Gastroesophageal sphincter (tissue), 4 donors: ENCODE results near the gene CUBN. TPM values are rescaled to one million over a fixed set of nuclear protein-coding genes. Genes with fewer than 3 reads are reported as not detected.

Source experiments
- ATAC-seq: fragments of 150-250 bp; one replicate; pipeline ENCODE4 v1.9.1; 2016; ENCODE audit warnings: mild to moderate bottlenecking, moderate library complexity
- H3K27ac ChIP-seq, 4 donors: fragments of 200-600 bp; sonication (generic) in 3 of 4; 1 replicate in 3 of 4; 2 replicates in 1 of 4; pipeline ENCODE4 v1.5.1; 2016 to 2019
- H3K27me3 ChIP-seq: fragments of 200-600 bp; sonication (generic); one replicate; pipeline ENCODE4 v1.5.1; 2019
- H3K36me3 ChIP-seq, 2 donors: fragments of 200-600 bp; sonication (generic); one replicate each; pipeline ENCODE4 v1.5.1; 2019; ENCODE audit warnings: control low read depth in 1 of 2
- H3K4me1 ChIP-seq, 3 donors: fragments of 200-600 bp; sonication (generic); 1 replicate in 2 of 3; 2 replicates in 1 of 3; pipeline ENCODE4 v1.5.1; 2016 to 2019; ENCODE audit warnings: control low read depth in 2 of 3
- H3K4me3 ChIP-seq, 2 donors: fragments of 200-600 bp; sonication (generic); one replicate each; pipeline ENCODE4 v1.5.1; 2019; ENCODE audit warnings: mild to moderate bottlenecking in 1 of 2, moderate library complexity in 1 of 2
- H3K9me3 ChIP-seq, 3 donors: fragments of 200-600 bp; sonication (generic); one replicate each; pipeline ENCODE4 v1.5.1; 2017 to 2019; ENCODE audit warnings: control low read depth in 2 of 3
- EP300 ChIP-seq: sonication (generic); formaldehyde crosslinking; IDR thresholded peaks from one replicate; pipeline ENCODE4 v1.6.1; 2017; ENCODE audit warnings: antibody characterized with exemption, mild to moderate bottlenecking
- POLR2A ChIP-seq, 2 donors: fragments of 450-650 bp; IDR thresholded peaks; one replicate each; pipeline ENCODE4 v1.6.1; 2017; ENCODE audit warnings: antibody characterized with exemption in 2 of 2, mild to moderate bottlenecking in 2 of 2, moderate library complexity in 1 of 2
- POLR2AphosphoS5 ChIP-seq: sonication (generic); formaldehyde crosslinking; IDR thresholded peaks from one replicate; pipeline ENCODE4 v1.6.1; 2017; ENCODE audit warnings: antibody characterized with exemption
- WGBS, 2 donors: methylation state at CpG; one replicate each; pipeline ENCODE4 v1.1.5; 2018; ENCODE audit warnings: low coverage in 1 of 2; 5-methylcytosine and 5-hydroxymethylcytosine counted together
- total RNA-seq, 4 donors: library from RNA; depleted of rRNA; stranded (reverse); fragments of >200 nt; gene quantifications; one replicate each; pipeline ENCODE4 v1.1.0, GENCODE V29; 2016
- TF ChIP-seq, protein P1 (sequence below), 4 experiments: fragments of 200-600 bp in 2 of 4; fragments of 450-650 bp in 2 of 4; sonication (generic) in 1 of 4; IDR thresholded peaks; one replicate each; pipeline ENCODE4 v1.5.1; 2017 to 2019; ENCODE audit warnings: antibody characterized with exemption in 4 of 4, mild to moderate bottlenecking in 2 of 4, moderate library complexity in 2 of 4

The CUBN gene
- total RNA-seq, 4 donors from 2014 or later = 0.37 to 2.8 (median 1.6) TPM

DNA sequence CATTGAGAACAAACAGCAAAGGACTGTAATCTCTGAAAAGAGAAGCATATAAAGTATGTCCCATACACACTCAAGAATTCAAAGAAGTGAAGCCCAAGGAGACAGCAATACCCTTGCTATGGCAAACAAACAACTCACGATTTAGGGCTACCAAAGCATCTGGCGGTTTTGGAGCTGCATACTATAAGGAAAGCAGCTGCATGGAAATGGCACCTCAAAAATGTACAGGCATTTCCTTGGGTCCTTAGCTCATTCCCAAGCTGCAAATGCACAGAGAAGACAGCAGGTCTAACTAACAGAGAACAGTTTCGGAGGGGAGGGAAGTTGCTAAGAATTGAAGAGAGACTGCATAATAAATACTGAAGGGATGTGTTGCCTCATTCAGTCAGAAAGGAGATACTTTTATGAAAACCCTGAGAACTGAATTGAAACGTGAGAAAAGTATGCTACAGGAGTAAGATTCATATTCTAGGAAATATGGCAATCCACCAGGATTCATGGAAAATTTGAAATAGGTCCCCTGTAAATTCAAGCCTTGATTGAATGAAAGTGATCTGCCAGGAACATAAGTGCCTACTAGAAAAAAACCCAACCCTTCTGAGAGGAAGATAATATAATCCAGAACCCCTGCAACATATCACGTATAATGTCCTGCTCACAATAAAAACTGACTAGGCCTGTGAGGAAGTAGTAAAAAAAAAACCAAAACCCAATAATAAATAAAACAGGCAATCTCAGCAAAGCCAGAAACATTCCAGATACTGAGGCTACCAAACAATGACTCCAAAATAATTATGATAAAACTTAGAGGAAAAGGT is 36.4 kb downstream of the CUBN start:
- ATAC-seq = no peak
- H3K4me3 ChIP-seq = no peak overlapping the region
- no peaks in the 10 kb centered on the region for H3K36me3 ChIP-seq
- peaks cover 0 to 6% (median 0%) of the 10 kb centered on the region in 3 donors for H3K4me1 ChIP-seq
- no peak for TF ChIP-seq EP300
- H3K9me3 ChIP-seq = no peaks in the 10 kb centered on the region
- H3K27ac ChIP-seq = no peak overlapping the region
- no peaks in the 10 kb centered on the region for H3K27me3 ChIP-seq
- WGBS, 2 donors = 60 to 63% methylated on average over 5 of the region's 5 CpGs

DNA sequence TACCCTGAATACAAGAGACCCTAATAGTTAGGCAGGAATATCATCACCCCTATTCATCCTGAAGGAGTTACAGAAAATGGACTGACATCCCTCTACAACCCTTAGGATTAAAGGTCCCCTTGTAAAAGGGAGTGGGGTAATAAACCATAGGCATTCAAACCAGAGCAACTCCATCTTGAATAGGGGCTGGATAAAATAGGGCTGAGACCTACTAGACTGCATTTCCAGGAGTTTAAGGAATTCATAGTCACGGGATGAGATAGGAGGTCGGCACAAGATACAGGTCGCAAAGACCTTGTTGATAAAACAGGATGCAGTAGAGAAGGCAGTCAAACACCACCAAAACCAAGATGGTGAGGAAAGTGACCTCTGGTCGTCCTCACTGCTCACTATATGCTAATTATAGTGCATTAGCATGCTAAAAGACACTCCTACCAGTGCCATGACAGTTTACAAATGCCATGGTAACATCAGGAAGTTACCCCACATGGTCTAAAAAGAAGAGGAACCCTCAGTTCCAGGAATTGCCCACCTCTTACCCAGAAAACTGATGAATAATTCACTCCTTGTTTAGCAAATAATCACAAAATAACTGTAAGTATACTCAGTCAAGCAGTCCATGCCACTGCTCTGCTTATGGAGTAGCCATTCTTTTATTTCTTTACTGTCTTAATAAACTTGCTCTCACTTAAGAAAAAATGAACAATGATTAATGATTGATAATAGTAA is 37.2 kb downstream of the CUBN start:
- 95 to 100% methylated on average over 3 to 4 of the region's 4 CpGs for WGBS, 2 donors
- no peak overlapping the region for H3K27ac ChIP-seq
- H3K9me3 ChIP-seq = no peaks in the 10 kb centered on the region
- H3K4me1 ChIP-seq = peaks cover 0 to 6% (median 0%) of the 10 kb centered on the region in 3 donors
- H3K27me3 ChIP-seq = no peaks in the 10 kb centered on the region
- no peak for ATAC-seq
- H3K36me3 ChIP-seq = no peaks in the 10 kb centered on the region
- TF ChIP-seq, protein P1, sequence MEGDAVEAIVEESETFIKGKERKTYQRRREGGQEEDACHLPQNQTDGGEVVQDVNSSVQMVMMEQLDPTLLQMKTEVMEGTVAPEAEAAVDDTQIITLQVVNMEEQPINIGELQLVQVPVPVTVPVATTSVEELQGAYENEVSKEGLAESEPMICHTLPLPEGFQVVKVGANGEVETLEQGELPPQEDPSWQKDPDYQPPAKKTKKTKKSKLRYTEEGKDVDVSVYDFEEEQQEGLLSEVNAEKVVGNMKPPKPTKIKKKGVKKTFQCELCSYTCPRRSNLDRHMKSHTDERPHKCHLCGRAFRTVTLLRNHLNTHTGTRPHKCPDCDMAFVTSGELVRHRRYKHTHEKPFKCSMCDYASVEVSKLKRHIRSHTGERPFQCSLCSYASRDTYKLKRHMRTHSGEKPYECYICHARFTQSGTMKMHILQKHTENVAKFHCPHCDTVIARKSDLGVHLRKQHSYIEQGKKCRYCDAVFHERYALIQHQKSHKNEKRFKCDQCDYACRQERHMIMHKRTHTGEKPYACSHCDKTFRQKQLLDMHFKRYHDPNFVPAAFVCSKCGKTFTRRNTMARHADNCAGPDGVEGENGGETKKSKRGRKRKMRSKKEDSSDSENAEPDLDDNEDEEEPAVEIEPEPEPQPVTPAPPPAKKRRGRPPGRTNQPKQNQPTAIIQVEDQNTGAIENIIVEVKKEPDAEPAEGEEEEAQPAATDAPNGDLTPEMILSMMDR (IDR thresholded peaks at IDR 0.05) = no peak
- TF ChIP-seq POLR2A (IDR thresholded peaks at IDR 0.05) (no peak), EP300 (no peak), POLR2AphosphoS5 (no peak)
- no peak overlapping the region for H3K4me3 ChIP-seq

DNA sequence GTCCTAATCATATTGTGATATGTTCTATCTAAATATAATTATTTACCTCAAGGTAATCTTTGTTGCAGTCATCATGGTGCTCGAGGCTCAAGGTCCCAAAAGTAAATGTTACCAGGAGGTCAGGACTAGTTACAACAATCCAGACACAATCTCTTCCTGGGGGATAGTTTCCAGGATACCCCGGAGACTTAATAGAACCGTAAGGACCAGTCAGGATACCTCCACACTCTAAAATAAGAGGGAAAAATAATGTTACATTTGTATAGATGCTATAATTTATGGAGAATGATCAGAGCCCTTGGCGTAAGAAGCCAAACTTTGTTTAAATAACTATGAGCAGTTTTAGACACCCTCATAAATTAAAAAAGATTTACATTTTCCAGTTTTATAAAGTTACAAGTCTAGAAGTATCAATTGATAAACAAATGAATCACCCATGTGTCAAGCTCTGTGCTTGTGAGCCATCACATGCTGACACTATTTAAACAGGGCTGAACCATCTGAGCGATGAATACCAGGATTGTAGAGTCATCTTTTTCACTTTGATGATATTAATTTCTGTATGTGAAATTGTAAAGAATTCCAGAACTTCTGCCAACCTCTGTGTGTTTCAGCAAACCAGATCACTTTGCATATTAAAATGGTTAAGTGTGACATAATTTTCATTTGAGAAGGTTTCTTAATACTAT is 41.3 kb downstream of the CUBN start:
- TF ChIP-seq EP300 = no peak
- no peak for TF ChIP-seq POLR2AphosphoS5
- TF ChIP-seq, protein P1 (IDR thresholded peaks at IDR 0.05) = no peak
- TF ChIP-seq POLR2A (IDR thresholded peaks at IDR 0.05) = no peak
- no peaks in the 10 kb centered on the region for H3K36me3 ChIP-seq
- peaks cover 0 to 6% (median 0%) of the 10 kb centered on the region in 3 donors for H3K4me1 ChIP-seq
- no peak for ATAC-seq
- H3K27ac ChIP-seq = no peak overlapping the region
- no peak overlapping the region for H3K4me3 ChIP-seq
- 32 to 55% methylated on average over 5 of the region's 5 CpGs for WGBS, 2 donors
- no peaks in the 10 kb centered on the region for H3K9me3 ChIP-seq
- no peaks in the 10 kb centered on the region for H3K27me3 ChIP-seq

DNA sequence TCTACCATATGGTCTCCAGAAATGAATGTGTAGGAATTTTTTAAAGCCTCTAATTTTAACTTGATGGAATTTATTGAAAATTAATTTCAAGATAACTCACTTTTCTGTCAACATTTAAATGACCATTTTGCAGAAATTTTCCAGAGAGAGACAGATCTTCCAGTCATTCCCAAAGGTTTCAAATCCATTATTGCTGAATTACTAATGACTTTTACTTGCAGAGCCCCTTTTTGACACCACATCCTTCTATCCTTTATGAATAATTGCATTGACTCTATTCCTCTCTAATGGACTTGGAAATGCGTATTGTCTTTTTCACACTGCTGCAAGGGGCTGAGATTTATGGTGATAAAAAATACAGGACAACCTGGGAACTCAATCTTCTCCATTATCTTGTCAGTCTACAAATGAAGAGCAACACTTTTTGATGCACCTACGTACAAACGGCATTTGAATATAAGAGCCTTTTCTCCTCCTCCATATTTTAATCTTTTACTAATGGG is 42.7 kb downstream of the CUBN start:
- no peaks in the 10 kb centered on the region for H3K27me3 ChIP-seq
- H3K27ac ChIP-seq = no peak overlapping the region
- H3K4me1 ChIP-seq = peaks cover 0 to 6% (median 0%) of the 10 kb centered on the region in 3 donors
- no peaks in the 10 kb centered on the region for H3K36me3 ChIP-seq
- TF ChIP-seq POLR2A (IDR thresholded peaks at IDR 0.05) = no peak
- no peak for TF ChIP-seq EP300
- no peak for TF ChIP-seq POLR2AphosphoS5
- TF ChIP-seq, protein P1 (IDR thresholded peaks at IDR 0.05) = no peak
- no peak overlapping the region for H3K4me3 ChIP-seq
- no peaks in the 10 kb centered on the region for H3K9me3 ChIP-seq
- ATAC-seq = no peak
- 92 to 93% methylated on average over 3 of the region's 3 CpGs for WGBS, 2 donors
